Stomach (tissue), 4 donors: Measurements from ENCODE around the gene AKIP1.

ENCODE experiments used
- EP300 ChIP-seq: sonication (generic); formaldehyde crosslinking; IDR thresholded peaks from one replicate; pipeline ENCODE4 v1.6.1; 2017; ENCODE audit warnings: antibody characterized with exemption
- POLR2A ChIP-seq, 4 donors: fragments of 450-650 bp; IDR thresholded peaks; one replicate each; pipeline ENCODE4 v1.6.1; 2016; ENCODE audit warnings: antibody characterized with exemption in 4 of 4, control low read depth in 2 of 4, mild to moderate bottlenecking in 1 of 4, moderate library complexity in 1 of 4
- POLR2AphosphoS5 ChIP-seq, 3 donors: sonication (generic); formaldehyde crosslinking; IDR thresholded peaks; one replicate each; pipeline ENCODE4 v1.6.1; 2016; ENCODE audit warnings: antibody characterized with exemption in 3 of 3
- TF ChIP-seq, protein P1 (sequence below), 7 experiments: fragments of 450-650 bp in 4 of 7; fragments of 200-600 bp in 3 of 7; sonication (generic) in 3 of 7; IDR thresholded peaks; one replicate each; pipeline ENCODE4 v1.5.1; 2016 to 2019; ENCODE audit warnings: antibody characterized with exemption in 7 of 7, control low read depth in 2 of 7, mild to moderate bottlenecking in 1 of 7

DNA sequence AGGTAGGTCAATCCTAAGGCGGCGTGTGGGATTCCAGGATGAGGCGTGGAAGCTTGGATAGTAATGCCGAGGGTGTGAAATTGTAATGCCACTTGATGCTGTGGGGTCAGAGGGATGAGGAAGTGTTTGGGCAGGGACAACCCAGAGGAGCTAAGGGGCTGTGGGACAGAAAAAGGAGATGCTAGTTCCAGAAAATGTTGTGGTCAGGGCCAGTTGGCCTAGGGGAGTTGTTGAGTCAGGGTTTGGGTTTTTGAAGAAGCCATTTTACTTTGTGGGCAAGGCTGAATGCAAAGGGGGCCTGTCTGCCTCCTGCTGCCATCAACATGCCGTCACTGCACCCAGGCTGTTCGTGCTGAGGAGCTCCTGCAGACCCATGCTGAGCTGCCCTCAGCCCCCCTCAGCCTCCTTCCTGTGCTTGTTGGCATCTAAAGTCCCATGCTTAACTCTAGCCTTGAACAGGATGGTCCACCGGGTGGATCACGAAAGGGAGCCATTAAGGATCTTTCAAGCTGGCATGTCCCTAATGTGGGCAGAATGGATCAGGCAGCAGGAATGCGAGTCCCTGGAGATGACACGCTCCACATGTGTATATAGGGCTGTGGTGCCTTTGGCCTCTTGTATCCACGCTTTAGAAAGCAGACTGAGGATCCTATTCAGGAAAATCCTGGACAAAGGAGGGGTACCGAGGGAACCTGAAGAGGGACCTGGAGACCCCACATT is 19.6 kb downstream of the AKIP1 start:
- TF ChIP-seq POLR2A (IDR thresholded peaks at IDR 0.05) (no peak), EP300 (no peak), POLR2AphosphoS5 (IDR thresholded peaks at IDR 0.05) (no peak)
- TF ChIP-seq, protein P1, sequence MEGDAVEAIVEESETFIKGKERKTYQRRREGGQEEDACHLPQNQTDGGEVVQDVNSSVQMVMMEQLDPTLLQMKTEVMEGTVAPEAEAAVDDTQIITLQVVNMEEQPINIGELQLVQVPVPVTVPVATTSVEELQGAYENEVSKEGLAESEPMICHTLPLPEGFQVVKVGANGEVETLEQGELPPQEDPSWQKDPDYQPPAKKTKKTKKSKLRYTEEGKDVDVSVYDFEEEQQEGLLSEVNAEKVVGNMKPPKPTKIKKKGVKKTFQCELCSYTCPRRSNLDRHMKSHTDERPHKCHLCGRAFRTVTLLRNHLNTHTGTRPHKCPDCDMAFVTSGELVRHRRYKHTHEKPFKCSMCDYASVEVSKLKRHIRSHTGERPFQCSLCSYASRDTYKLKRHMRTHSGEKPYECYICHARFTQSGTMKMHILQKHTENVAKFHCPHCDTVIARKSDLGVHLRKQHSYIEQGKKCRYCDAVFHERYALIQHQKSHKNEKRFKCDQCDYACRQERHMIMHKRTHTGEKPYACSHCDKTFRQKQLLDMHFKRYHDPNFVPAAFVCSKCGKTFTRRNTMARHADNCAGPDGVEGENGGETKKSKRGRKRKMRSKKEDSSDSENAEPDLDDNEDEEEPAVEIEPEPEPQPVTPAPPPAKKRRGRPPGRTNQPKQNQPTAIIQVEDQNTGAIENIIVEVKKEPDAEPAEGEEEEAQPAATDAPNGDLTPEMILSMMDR (IDR thresholded peaks at IDR 0.05): no peak
